Upper lobe of right lung (tissue), 1 donor: Measurements from ENCODE around the gene SERPINB1. TPM values are rescaled to one million over a fixed set of nuclear protein-coding genes. Genes with fewer than 3 reads are reported as not detected.

Experiments used
- ATAC-seq: fragments of 200-7000 bp; cut with Tn5 transposase; one replicate; pipeline ENCODE4 v1.9.1; 2020; ENCODE audit warnings: mild to moderate bottlenecking, moderate library complexity
- DNase-seq: peaks from one replicate; pipeline ENCODE4 v3.0.0-alpha.2; 2020
- H3K27ac ChIP-seq: fragments of 200-600 bp; one replicate; pipeline ENCODE4 v1.8.0; 2022
- H3K27me3 ChIP-seq: fragments of 200-600 bp; one replicate; pipeline ENCODE4 v1.8.0; 2022; ENCODE audit warnings: mild to moderate bottlenecking
- H3K36me3 ChIP-seq: fragments of 200-600 bp; one replicate; pipeline ENCODE4 v1.8.0; 2022
- H3K4me1 ChIP-seq: fragments of 200-600 bp; one replicate; pipeline ENCODE4 v1.8.0; 2022
- H3K4me3 ChIP-seq: fragments of 200-600 bp; one replicate; pipeline ENCODE4 v1.8.0; 2022; ENCODE audit warnings: mild to moderate bottlenecking
- H3K9me3 ChIP-seq: fragments of 200-600 bp; one replicate; pipeline ENCODE4 v1.8.0; 2022
- intact Hi-C: fragments of 100-400 bp; cut with DNase I; formaldehyde crosslinking; loops from one replicate; pipeline ENCODE4 v1.11.0; 2022
- total RNA-seq: library from RNA; stranded (reverse); fragmentation: NEBNext Ultra II Directional; extraction: Animal tissue kit (Norgen Biotek cat#: 25700); gene quantifications from one replicate; pipeline ENCODE4 v1.2.1, GENCODE V29; 2021
- TF ChIP-seq, protein P1 (sequence below): fragments of 200-600 bp; IDR thresholded peaks from one replicate; pipeline ENCODE4 v1.8.0; 2022; ENCODE audit warnings: antibody characterized with exemption
- donor health status: DM: no; HTN: yes; CAD: no; lungs with severe emphysema.

Gene SERPINB1
- total RNA-seq, 1 donor from 2014 or later, result 101 TPM

DNA sequence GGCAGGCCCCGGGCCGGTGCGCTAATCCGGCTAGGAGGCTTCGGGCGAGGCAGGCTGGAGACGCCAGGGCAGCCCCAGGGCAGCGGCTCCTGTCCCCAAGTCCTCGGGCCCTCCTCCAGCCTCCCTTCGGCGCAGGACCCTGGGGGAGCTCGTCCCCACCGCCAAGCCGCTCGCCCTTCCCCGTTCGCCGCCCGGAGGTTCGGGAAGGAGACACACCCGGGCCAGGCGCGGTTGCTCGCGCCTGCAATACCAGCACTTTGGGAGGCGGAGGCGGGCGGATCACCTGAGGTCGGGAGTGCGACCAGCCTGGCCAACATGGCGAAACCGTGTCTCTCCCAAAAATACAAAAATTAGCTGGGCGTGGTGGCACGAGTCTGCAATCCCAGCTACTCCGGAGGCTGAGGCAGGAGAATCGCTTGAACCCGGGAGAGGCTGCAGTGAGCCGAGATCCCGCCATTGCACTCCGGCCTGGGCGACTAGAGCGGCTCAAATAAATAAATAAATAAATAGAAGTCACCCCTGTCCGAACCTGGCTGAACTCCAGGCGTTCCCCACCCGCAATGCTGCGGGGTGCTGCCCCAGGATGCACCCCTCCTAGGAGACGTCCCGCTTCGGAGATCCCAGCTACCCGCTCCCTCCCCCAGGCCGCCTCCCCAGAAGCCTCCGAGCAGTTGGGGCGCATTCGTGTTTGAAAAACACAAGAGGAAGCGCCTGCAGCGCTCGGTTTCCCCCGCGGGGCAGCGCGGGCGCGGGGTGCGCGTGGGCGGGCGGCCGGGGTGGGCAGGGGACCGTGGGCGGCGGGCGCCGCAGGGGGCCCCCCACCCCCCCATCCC, 33.9 kb upstream of the SERPINB1 start:
- ATAC-seq (peak; percentile 63), DNase-seq (peak; percentile 83)
- Histone ChIP-seq H3K27me3 (no peaks in the 10 kb centered on the region), H3K4me3 (peak overlapping the region; percentile 66), H3K4me1 (peaks cover 25% of the 10 kb centered on the region), H3K27ac (peak overlapping the region; percentile 78), H3K9me3 (no peaks in the 10 kb centered on the region), H3K36me3 (no peaks in the 10 kb centered on the region)
- TF ChIP-seq, protein P1, sequence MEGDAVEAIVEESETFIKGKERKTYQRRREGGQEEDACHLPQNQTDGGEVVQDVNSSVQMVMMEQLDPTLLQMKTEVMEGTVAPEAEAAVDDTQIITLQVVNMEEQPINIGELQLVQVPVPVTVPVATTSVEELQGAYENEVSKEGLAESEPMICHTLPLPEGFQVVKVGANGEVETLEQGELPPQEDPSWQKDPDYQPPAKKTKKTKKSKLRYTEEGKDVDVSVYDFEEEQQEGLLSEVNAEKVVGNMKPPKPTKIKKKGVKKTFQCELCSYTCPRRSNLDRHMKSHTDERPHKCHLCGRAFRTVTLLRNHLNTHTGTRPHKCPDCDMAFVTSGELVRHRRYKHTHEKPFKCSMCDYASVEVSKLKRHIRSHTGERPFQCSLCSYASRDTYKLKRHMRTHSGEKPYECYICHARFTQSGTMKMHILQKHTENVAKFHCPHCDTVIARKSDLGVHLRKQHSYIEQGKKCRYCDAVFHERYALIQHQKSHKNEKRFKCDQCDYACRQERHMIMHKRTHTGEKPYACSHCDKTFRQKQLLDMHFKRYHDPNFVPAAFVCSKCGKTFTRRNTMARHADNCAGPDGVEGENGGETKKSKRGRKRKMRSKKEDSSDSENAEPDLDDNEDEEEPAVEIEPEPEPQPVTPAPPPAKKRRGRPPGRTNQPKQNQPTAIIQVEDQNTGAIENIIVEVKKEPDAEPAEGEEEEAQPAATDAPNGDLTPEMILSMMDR, result no peak
- intact Hi-C loops, result no loop called here

DNA sequence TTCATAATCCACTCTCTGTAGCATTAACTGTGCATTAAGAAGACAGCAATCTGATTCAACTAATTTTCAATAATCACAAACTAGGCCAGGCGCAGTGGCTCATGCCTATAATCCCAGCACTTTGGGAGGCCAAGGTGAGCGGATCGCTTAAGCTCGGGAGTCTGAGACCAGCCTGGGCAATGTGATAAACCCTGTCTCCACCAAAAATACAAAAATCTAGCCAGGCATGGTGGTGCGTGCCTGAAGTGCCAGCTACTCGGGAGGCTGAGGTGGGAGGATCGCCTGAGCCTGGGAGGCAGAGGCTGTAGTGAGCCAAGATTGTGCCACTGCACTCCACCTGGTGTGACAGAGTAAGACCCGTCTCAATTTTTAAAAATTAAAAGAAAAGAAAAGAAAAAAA, 32.0 kb upstream of the SERPINB1 start:
- Histone ChIP-seq H3K4me3 (no peak overlapping the region), H3K27me3 (no peaks in the 10 kb centered on the region), H3K4me1 (peaks cover 25% of the 10 kb centered on the region), H3K36me3 (no peaks in the 10 kb centered on the region), H3K27ac (no peak overlapping the region), H3K9me3 (no peaks in the 10 kb centered on the region)
- intact Hi-C loops, result no loop called here
- TF ChIP-seq, protein P1, result no peak
- DNase-seq, result no peak
- no peak for ATAC-seq

DNA sequence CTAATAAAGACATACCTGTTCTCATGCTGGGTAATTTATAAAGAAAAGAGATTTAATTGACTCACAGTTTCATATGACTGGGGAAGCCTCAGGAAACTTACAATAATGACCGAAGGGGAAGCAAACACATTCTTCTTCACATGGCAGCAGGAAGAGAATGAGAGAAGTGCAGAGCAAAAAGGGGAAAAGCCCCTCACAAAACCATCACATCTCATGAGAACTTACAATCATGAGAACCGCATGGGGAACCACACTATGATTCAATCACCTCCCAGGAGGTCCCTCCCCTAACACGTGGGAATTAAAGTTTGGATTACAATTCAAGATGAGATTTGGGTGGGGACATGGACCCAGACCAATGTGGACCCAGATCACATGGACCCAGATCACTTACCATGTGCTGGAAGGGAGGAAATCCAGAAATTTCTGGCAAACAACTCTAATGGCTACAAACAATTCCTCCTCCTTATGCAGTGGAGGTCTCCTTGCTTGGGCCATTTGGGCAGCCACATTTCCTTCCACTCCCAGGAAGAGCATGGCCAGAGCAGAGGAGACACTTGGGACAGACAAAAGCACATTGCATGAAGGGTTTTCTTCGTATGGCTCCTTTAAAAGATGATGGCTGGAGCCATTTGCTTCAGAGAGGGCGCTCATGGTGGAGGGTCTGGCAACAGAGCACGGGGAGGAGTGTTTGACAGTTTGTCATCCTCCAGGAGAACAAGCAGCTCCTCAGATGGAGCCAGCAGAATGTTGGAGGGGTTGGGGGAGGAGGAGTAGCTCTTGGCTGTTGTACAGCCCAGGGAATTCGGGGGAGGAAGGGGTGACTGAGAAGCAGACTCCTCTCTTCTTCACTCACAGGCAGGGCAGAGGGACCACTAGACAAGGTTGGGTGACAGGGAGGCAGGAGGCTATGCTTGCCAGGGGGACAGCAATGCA, 31.0 kb upstream of the SERPINB1 start:
- DNase-seq (no peak), ATAC-seq (no peak)
- Histone ChIP-seq H3K9me3 (no peaks in the 10 kb centered on the region), H3K36me3 (no peaks in the 10 kb centered on the region), H3K4me3 (no peak overlapping the region), H3K27me3 (no peaks in the 10 kb centered on the region), H3K27ac (no peak overlapping the region), H3K4me1 (peaks cover 23% of the 10 kb centered on the region)
- intact Hi-C loops, result no loop called here
- TF ChIP-seq, protein P1, result no peak

DNA sequence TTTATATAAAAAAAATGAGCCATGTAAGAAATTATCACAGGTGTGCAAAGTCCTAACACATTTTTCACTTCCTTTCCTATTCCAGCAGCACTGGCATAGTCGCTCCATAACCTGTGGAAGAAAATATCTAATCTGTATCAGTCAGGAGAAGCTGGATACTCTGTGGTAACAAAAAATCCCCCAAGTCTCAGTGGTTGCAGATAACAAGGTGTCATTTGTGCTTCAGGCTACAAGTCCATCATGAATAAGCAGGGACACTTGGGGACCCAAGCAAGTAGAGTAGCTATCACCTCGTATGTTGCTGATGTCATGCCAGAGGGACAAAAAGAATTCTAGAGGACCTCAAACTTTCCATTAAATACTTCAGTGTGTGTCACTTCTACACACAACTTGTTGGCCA, 30.3 kb upstream of the SERPINB1 start:
- no peak for ATAC-seq
- no peak overlapping the region for H3K4me3 ChIP-seq
- H3K27ac ChIP-seq, result no peak overlapping the region
- H3K9me3 ChIP-seq, result no peaks in the 10 kb centered on the region
- TF ChIP-seq, protein P1, result no peak
- H3K4me1 ChIP-seq, result peaks cover 16% of the 10 kb centered on the region
- intact Hi-C loops, result no loop called here
- no peaks in the 10 kb centered on the region for H3K36me3 ChIP-seq
- no peaks in the 10 kb centered on the region for H3K27me3 ChIP-seq
- no peak for DNase-seq

DNA sequence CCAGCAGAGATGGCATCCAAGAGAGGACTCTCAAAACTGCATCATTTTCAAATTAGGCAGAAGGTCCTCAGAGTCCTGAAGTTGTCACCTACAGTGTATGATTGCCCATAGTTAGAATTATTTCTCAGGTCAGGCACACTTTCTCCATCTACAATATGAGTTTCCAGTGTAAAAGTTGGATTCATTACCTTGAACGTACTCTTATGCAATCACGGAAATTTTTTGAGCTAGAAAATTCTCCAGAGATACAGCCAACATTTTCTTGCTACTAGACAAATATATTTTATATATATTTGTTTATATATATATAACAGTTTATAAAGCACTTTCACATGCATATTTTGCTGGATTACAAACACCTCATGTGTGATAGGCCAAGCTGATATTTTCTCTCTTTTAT, 29.4 kb upstream of the SERPINB1 start:
- TF ChIP-seq, protein P1, result no peak
- no peak for DNase-seq

More for the DNA sequence above, 29.4 kb upstream of the SERPINB1 start:
- no peak overlapping the region for H3K27ac ChIP-seq
- peaks cover 14% of the 10 kb centered on the region for H3K4me1 ChIP-seq
- H3K27me3 ChIP-seq, result no peaks in the 10 kb centered on the region
- no peaks in the 10 kb centered on the region for H3K36me3 ChIP-seq
- H3K9me3 ChIP-seq, result no peaks in the 10 kb centered on the region
- intact Hi-C loops, result no loop called here
- ATAC-seq, result no peak
- no peak overlapping the region for H3K4me3 ChIP-seq
